HEK293 (cell line): ENCODE measurements around the gene CFI.
A peak's percentile ranks its signal among the peaks of the same experiment; 100 is the strongest.

Experiments
- MYNN ChIP-seq: fragments of 450-650 bp; formaldehyde crosslinking; IDR thresholded peaks from 2 replicates; pipeline ENCODE4 v1.5.1; 2016; ENCODE audit warnings: missing biosample characterization, missing genetic modification characterization, borderline replicate concordance
- PRDM6 ChIP-seq: fragments of 450-650 bp; formaldehyde crosslinking; IDR thresholded peaks from 2 replicates; pipeline ENCODE4 v1.5.1; 2017; ENCODE audit warnings: missing biosample characterization, missing genetic modification characterization
- TRIM28 ChIP-seq: IDR thresholded peaks from 2 replicates; pipeline ENCODE4 v1.6.1; 2011; ENCODE audit warnings: low read length, control low read depth, borderline replicate concordance
- ZNF211 ChIP-seq: fragments of 450-650 bp; formaldehyde crosslinking; IDR thresholded peaks from 2 replicates; pipeline ENCODE4 v1.5.1; 2016; ENCODE audit warnings: low read depth, missing biosample characterization, missing genetic modification characterization
- ZNF558 ChIP-seq: fragments of 450-650 bp; formaldehyde crosslinking; IDR thresholded peaks from 2 replicates; pipeline ENCODE4 v1.5.1; 2016; ENCODE audit warnings: missing biosample characterization, missing genetic modification characterization
- ZNF560 ChIP-seq: fragments of 450-650 bp; formaldehyde crosslinking; IDR thresholded peaks from 2 replicates; pipeline ENCODE4 v1.5.1; 2017; ENCODE audit warnings: missing biosample characterization, missing genetic modification characterization, borderline replicate concordance
- ZNF677 ChIP-seq: fragments of 450-650 bp; IDR thresholded peaks from 2 replicates; pipeline ENCODE4 v1.5.0; 2018; ENCODE audit warnings: missing biosample characterization, mild to moderate bottlenecking, missing genetic modification characterization, moderate library complexity
- ZNF704 ChIP-seq: fragments of 450-650 bp; formaldehyde crosslinking; IDR thresholded peaks from 2 replicates; pipeline ENCODE4 v1.5.1; 2016; ENCODE audit warnings: missing biosample characterization, missing genetic modification characterization
- TF ChIP-seq, protein P1 (sequence below): fragments of 450-650 bp; formaldehyde crosslinking; IDR thresholded peaks from 2 replicates; pipeline ENCODE4 v1.5.1; 2016; ENCODE audit warnings: missing biosample characterization, missing genetic modification characterization
- TF ChIP-seq, protein P2 (sequence below): fragments of 450-650 bp; formaldehyde crosslinking; IDR thresholded peaks from 2 replicates; pipeline ENCODE4 v1.5.1; 2016; ENCODE audit warnings: missing biosample characterization, missing genetic modification characterization

DNA sequence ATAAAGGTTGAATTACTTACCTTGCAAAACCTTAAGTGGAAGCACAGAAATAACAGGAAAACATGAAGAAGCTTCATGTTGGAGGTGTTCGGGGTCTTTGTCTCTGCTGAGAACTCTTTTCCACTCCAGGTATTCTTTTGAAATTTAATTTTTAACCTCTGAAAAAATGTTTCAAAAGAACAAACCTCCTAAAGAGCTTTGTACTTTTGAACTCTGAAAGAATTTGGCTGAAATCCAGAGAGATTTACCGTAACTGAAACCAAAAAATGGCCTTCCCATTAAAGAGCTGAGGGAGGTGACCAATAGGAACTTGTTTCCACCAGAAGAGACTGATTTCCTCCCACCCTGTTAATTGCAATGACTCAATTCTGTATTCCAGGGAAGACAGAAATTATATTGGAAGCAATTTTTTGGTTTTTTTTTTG is at the start of gene CFI:
- TF ChIP-seq TRIM28 (no peak), MYNN (tag by site-specific recombination) (no peak), PRDM6 (tag by site-specific recombination) (0 out of 2 replicates have a peak, but pooled peaks have one; percentile 29), ZNF558 (tag by site-specific recombination) (no peak), ZNF704 (tag by site-specific recombination) (no peak), ZNF677 (tag by site-specific recombination) (no peak), ZNF211 (tag by site-specific recombination) (no peak), ZNF560 (tag by site-specific recombination) (no peak)
- TF ChIP-seq, protein P1, sequence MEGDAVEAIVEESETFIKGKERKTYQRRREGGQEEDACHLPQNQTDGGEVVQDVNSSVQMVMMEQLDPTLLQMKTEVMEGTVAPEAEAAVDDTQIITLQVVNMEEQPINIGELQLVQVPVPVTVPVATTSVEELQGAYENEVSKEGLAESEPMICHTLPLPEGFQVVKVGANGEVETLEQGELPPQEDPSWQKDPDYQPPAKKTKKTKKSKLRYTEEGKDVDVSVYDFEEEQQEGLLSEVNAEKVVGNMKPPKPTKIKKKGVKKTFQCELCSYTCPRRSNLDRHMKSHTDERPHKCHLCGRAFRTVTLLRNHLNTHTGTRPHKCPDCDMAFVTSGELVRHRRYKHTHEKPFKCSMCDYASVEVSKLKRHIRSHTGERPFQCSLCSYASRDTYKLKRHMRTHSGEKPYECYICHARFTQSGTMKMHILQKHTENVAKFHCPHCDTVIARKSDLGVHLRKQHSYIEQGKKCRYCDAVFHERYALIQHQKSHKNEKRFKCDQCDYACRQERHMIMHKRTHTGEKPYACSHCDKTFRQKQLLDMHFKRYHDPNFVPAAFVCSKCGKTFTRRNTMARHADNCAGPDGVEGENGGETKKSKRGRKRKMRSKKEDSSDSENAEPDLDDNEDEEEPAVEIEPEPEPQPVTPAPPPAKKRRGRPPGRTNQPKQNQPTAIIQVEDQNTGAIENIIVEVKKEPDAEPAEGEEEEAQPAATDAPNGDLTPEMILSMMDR (tag by site-specific recombination), result no peak
- TF ChIP-seq, protein P2, sequence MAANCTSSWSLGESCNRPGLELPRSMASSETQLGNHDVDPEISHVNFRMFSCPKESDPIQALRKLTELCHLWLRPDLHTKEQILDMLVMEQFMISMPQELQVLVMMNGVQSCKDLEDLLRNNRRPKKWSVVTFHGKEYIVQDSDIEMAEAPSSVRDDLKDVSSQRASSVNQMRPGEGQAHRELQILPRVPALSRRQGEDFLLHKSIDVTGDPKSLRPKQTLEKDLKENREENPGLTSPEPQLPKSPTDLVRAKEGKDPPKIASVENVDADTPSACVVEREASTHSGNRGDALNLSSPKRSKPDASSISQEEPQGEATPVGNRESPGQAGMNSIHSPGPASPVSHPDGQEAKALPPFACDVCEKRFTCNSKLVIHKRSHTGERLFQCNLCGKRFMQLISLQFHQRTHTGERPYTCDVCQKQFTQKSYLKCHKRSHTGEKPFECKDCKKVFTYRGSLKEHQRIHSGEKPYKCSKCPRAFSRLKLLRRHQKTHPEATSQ, result no peak
